Erythroblast (primary cell): ENCODE data around the gene SERPINA6.
A peak's percentile ranks its signal among the peaks of the same experiment; 100 is the strongest.

ENCODE experiments used
- DNase-seq, 2 experiments: peaks; one replicate each; lab custom pipeline; 2025; lab: John Stamatoyannopoulos, UW
- GATA1 ChIP-seq: IDR thresholded peaks from 2 replicates; pipeline ENCODE4 v1.6.1; 2011; ENCODE audit warnings: low read depth, mild to moderate bottlenecking, control low read depth, low read length, moderate library complexity
- POLR2A ChIP-seq: IDR thresholded peaks from 2 replicates; pipeline ENCODE4 v1.6.1; 2011; ENCODE audit warnings: mild to moderate bottlenecking, low read length

The SERPINA6 gene

GRCh38 chr14:94345344-94346064 is 22.4 kb upstream of the SERPINA6 start:
- TF ChIP-seq GATA1, result no peak
- no peak for TF ChIP-seq POLR2A
- no peak for DNase-seq

GRCh38 chr14:94344389-94344788 is 21.3 kb upstream of the SERPINA6 start:
- no peak for DNase-seq
- TF ChIP-seq POLR2A (no peak), GATA1 (no peak)

- DNase-seq, result no peak
- TF ChIP-seq POLR2A (no peak), GATA1 (no peak)
These were observed 20.3 kb upstream of the SERPINA6 start for GRCh38 chr14:94343238-94344005.

- no peak for TF ChIP-seq GATA1
- TF ChIP-seq POLR2A, result no peak
- DNase-seq, result peak; percentile 42 to 82
These were observed 19.3 kb upstream of the SERPINA6 start for GRCh38 chr14:94342334-94342934.

GRCh38 chr14:94341656-94342333 is 18.7 kb upstream of the SERPINA6 start:
- no peak for DNase-seq
- no peak for TF ChIP-seq POLR2A
- TF ChIP-seq GATA1, result no peak

- DNase-seq, result no peak
- TF ChIP-seq POLR2A (no peak), GATA1 (no peak)
These were observed 17.4 kb upstream of the SERPINA6 start for GRCh38 chr14:94340533-94340932.

GRCh38 chr14:94338023-94338422 is 14.9 kb upstream of the SERPINA6 start:
- no peak for DNase-seq
- no peak for TF ChIP-seq POLR2A
- no peak for TF ChIP-seq GATA1

- no peak for DNase-seq
- TF ChIP-seq POLR2A, result no peak
- TF ChIP-seq GATA1, result no peak
These were observed 14.1 kb upstream of the SERPINA6 start for GRCh38 chr14:94337274-94337673.

- DNase-seq, result no peak
- TF ChIP-seq GATA1 (no peak), POLR2A (no peak)
These were observed 11.7 kb upstream of the SERPINA6 start for GRCh38 chr14:94334872-94335271.

- TF ChIP-seq GATA1 (no peak), POLR2A (no peak)
- no peak for DNase-seq
These were observed 9.5 kb upstream of the SERPINA6 start for GRCh38 chr14:94332587-94332986.

GRCh38 chr14:94332063-94332583 is 9.0 kb upstream of the SERPINA6 start:
- no peak for TF ChIP-seq POLR2A
- TF ChIP-seq GATA1, result no peak
- DNase-seq, result no peak

GRCh38 chr14:94331462-94331861 is 8.3 kb upstream of the SERPINA6 start:
- TF ChIP-seq POLR2A (no peak), GATA1 (no peak)
- DNase-seq, result no peak

GRCh38 chr14:94330857-94331256 is 7.7 kb upstream of the SERPINA6 start:
- DNase-seq, result no peak
- TF ChIP-seq POLR2A (no peak), GATA1 (no peak)

GRCh38 chr14:94330432-94330831 is 7.3 kb upstream of the SERPINA6 start:
- no peak for TF ChIP-seq GATA1
- no peak for TF ChIP-seq POLR2A
- DNase-seq, result no peak
